ENCODE data around the gene CHP2. TPM values are rescaled to one million over a fixed set of nuclear protein-coding genes. Genes with fewer than 3 reads are reported as not detected.
"Not testable (repeated sequence)": the region's sequence is repeated elsewhere in the genome, so short reads cannot be mapped to it uniquely, and the experiment has no call there.

The CHP2 gene
- total and polyA plus RNA-seq, 2 experiments from 2014 or later: not detected

GRCh38 chr16:23716484-23716883 lies 38.3 kb upstream of the CHP2 start:
- Histone ChIP-seq H3K27ac (no peak overlapping the region), H3K27me3 (replicated peaks; ENCODE audit: insufficient read depth) (peaks cover 36% of the 10 kb centered on the region), H3K4me3 (no peak overlapping the region), H3F3A (ENCODE audit: insufficient read depth) (no peaks in the 10 kb centered on the region), H3K9ac (no peak overlapping the region), H4K20me1 (ENCODE audit: insufficient read depth) (no peaks in the 10 kb centered on the region), H3K9me3 (ENCODE audit: low read depth) (no peaks in the 10 kb centered on the region), H3K79me2 (ENCODE audit: insufficient read depth) (no peaks in the 10 kb centered on the region), H2AFZ (no peak overlapping the region), H3K4me1 (ENCODE audit: insufficient read depth) (no peaks in the 10 kb centered on the region), H3K4me2 (ENCODE audit: unreplicated experiment) (no peak overlapping the region), H3K9me2 (ENCODE audit: insufficient read depth) (no peaks in the 10 kb centered on the region), H3K36me3 (ENCODE audit: low read depth) (no peaks in the 10 kb centered on the region)
- TF ChIP-seq EZH2phosphoT487 (IDR thresholded peaks at IDR 0.05; ENCODE audit: insufficient read depth, low read depth) (no peak), EZH2 (IDR thresholded peaks at IDR 0.05; ENCODE audit: insufficient read depth, poor library complexity, severe bottlenecking) (no peak)
- no peak for DNase-seq
- 58 to 60% methylated on average over 5 of the region's 5 CpGs for WGBS, 2 experiments (ENCODE audit: low coverage in 1 of 2, low lambda C conversion rate in 2 of 2, missing lambda C conversion rate in 2 of 2)
- in situ Hi-C loops (cut with MboI): loop anchor here (10.0 kb wide), 1 partner anchor 58 kb away; no protein-coding TSS in a partner anchor

GRCh38 chr16:23722613-23723240 lies 32.1 kb upstream of the CHP2 start:
- in situ Hi-C loops (cut with MboI): not testable (repeated sequence)
- 47 to 56% methylated on average over 9 of the region's 9 CpGs for WGBS, 2 experiments (ENCODE audit: low coverage in 1 of 2, low lambda C conversion rate in 2 of 2, missing lambda C conversion rate in 2 of 2)

DNA sequence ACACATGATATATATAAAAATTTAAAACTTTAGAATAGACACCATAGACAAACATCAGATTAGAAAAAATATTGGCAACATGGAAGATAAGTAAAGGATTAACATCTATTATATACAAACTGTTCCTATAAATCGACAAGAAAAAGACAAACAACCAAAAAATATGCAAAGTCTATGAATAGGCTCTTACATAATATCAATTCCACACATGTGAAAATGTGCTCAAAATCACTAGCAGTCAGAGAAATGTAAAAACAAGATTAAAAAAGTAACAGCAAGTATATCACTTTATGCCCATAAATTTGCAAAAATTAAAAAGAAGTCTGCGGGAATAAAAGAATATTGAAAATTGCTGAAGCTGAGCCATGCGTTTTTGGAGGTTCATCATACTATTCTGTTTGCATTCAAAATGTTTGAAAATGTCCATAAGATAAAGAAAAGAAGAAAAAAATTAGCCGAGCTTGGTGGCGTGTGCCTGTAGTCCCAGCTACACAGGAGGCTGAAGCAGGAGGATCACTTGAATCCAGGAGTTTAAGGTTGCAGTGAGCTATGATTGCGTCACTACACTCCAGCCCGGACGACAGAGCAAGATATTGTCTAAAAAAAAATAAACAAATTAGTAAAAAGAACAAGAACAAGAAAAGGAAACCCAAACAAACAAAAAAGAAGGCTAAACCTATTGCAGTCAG lies 30.6 kb upstream of the CHP2 start:
- Histone ChIP-seq H3K4me2 (ENCODE audit: unreplicated experiment) (no peak overlapping the region), H3K9me3 (ENCODE audit: low read depth) (no peaks in the 10 kb centered on the region), H3K27me3 (replicated peaks; ENCODE audit: insufficient read depth) (0 out of 2 replicates have a peak, but pooled peaks cover under 1% of the 10 kb centered on the region), H3K9ac (no peak overlapping the region), H3K4me1 (ENCODE audit: insufficient read depth) (no peaks in the 10 kb centered on the region), H3K4me3 (no peak overlapping the region), H3K79me2 (ENCODE audit: insufficient read depth) (no peaks in the 10 kb centered on the region), H3K9me2 (ENCODE audit: insufficient read depth) (no peaks in the 10 kb centered on the region), H3K36me3 (ENCODE audit: low read depth) (no peaks in the 10 kb centered on the region), H3F3A (ENCODE audit: insufficient read depth) (no peaks in the 10 kb centered on the region), H4K20me1 (ENCODE audit: insufficient read depth) (no peaks in the 10 kb centered on the region), H3K27ac (no peak overlapping the region), H2AFZ (no peak overlapping the region)
- TF ChIP-seq EZH2 (IDR thresholded peaks at IDR 0.05; ENCODE audit: insufficient read depth, poor library complexity, severe bottlenecking): no peak
- TF ChIP-seq EZH2phosphoT487 (IDR thresholded peaks at IDR 0.05; ENCODE audit: insufficient read depth, low read depth): no peak
- no peak for DNase-seq
- WGBS, 2 experiments (ENCODE audit: low coverage in 1 of 2, low lambda C conversion rate in 2 of 2, missing lambda C conversion rate in 2 of 2): 42 to 50% methylated on average over 8 of the region's 8 CpGs
- in situ Hi-C loops (cut with MboI): no loop called here

More at GRCh38 chr16:23722613-23723240, 32.1 kb upstream of the CHP2 start:
- not testable (repeated sequence) for H3K9me2 ChIP-seq (ENCODE audit: insufficient read depth); H3K36me3 ChIP-seq (ENCODE audit: low read depth); H3K4me3 ChIP-seq; H3K4me2 ChIP-seq (ENCODE audit: unreplicated experiment); H3K9me3 ChIP-seq (ENCODE audit: low read depth); H3K27ac ChIP-seq; H3K4me1 ChIP-seq (ENCODE audit: insufficient read depth); DNase-seq; H3K9ac ChIP-seq; H2AFZ ChIP-seq; H3F3A ChIP-seq (ENCODE audit: insufficient read depth); H3K79me2 ChIP-seq (ENCODE audit: insufficient read depth); H4K20me1 ChIP-seq (ENCODE audit: insufficient read depth)
- H3K27me3 ChIP-seq (replicated peaks; ENCODE audit: insufficient read depth): peaks cover 15% of the 10 kb centered on the region

DNA sequence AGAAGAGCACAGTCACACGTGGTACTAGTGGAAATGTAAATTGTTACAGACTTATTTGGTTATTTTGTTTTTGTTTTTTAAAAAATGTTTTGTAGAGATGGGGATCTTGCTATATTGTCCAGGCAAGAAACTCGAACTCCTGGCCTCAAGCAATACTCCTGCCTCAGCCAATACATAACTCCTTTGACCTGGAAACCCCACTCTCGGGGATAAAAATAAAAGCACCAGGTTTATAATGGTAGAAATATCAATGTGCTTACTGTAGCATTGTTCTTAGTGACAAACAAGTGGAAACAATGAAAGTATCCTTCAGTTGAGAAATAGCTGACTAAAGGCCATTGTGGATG lies 30.1 kb upstream of the CHP2 start:
- WGBS, 2 experiments (ENCODE audit: low coverage in 1 of 2, low lambda C conversion rate in 2 of 2, missing lambda C conversion rate in 2 of 2): 19 to 21% methylated on average over 3 of the region's 3 CpGs
- no peak overlapping the region for H3K4me2 ChIP-seq (ENCODE audit: unreplicated experiment)
- no peaks in the 10 kb centered on the region for H3K4me1 ChIP-seq (ENCODE audit: insufficient read depth)
- no peak overlapping the region for H2AFZ ChIP-seq
- TF ChIP-seq EZH2phosphoT487 (IDR thresholded peaks at IDR 0.05; ENCODE audit: insufficient read depth, low read depth) (no peak), EZH2 (IDR thresholded peaks at IDR 0.05; ENCODE audit: insufficient read depth, poor library complexity, severe bottlenecking) (no peak)
- H3K27ac ChIP-seq: no peak overlapping the region
- no peaks in the 10 kb centered on the region for H3K27me3 ChIP-seq (replicated peaks; ENCODE audit: insufficient read depth)
- H3K4me3 ChIP-seq: no peak overlapping the region
- DNase-seq: no peak
- H3K9me3 ChIP-seq (ENCODE audit: low read depth): no peaks in the 10 kb centered on the region
- H4K20me1 ChIP-seq (ENCODE audit: insufficient read depth): no peaks in the 10 kb centered on the region
- in situ Hi-C loops (cut with MboI): no loop called here
- H3K9ac ChIP-seq: no peak overlapping the region
- no peaks in the 10 kb centered on the region for H3K36me3 ChIP-seq (ENCODE audit: low read depth)
- no peaks in the 10 kb centered on the region for H3K79me2 ChIP-seq (ENCODE audit: insufficient read depth)
- H3K9me2 ChIP-seq (ENCODE audit: insufficient read depth): no peaks in the 10 kb centered on the region
- H3F3A ChIP-seq (ENCODE audit: insufficient read depth): no peaks in the 10 kb centered on the region
